GM12892 (cell line): ENCODE data around the gene DLK2.

Experiments used
- POLR2A ChIP-seq: IDR thresholded peaks from 2 replicates; pipeline ENCODE4 v1.6.1; 2011; ENCODE audit warnings: low read depth, low read length, control low read depth
- POLR2AphosphoS5 ChIP-seq: IDR thresholded peaks from 2 replicates; pipeline ENCODE4 v1.6.1; 2011; ENCODE audit warnings: low read depth, low read length, control low read depth

- TF ChIP-seq POLR2A (no peak), POLR2AphosphoS5 (no peak)
Observed at GRCh38 chr6:43451939-43452338, 3.4 kb downstream of the DLK2 start.
